ENCODE data around the gene ZDHHC14. TPM values are rescaled to one million over a fixed set of nuclear protein-coding genes. Genes with fewer than 3 reads are reported as not detected.

Gene ZDHHC14
- total RNA-seq, 1 donor from 2014 or later, result 23.5 TPM

- no peak for DNase-seq (ENCODE audit: low spot score)
Observed at GRCh38 chr6:157534134-157534871, 153.3 kb downstream of the ZDHHC14 start.

GRCh38 chr6:157534977-157535339, 154.0 kb downstream of the ZDHHC14 start:
- DNase-seq (ENCODE audit: low spot score), result no peak

- DNase-seq (ENCODE audit: low spot score), result no peak
Observed at GRCh38 chr6:157535340-157536222, 154.6 kb downstream of the ZDHHC14 start.

- DNase-seq (ENCODE audit: low spot score), result no peak
Observed at GRCh38 chr6:157536223-157536545, 155.2 kb downstream of the ZDHHC14 start.

- no peak for DNase-seq (ENCODE audit: low spot score)
Observed at GRCh38 chr6:157537556-157537955, 156.6 kb downstream of the ZDHHC14 start.

GRCh38 chr6:157538168-157538567, 157.2 kb downstream of the ZDHHC14 start:
- DNase-seq (ENCODE audit: low spot score), result no peak

- no peak for DNase-seq (ENCODE audit: low spot score)
Observed at GRCh38 chr6:157538698-157539097, 157.7 kb downstream of the ZDHHC14 start.

- DNase-seq (ENCODE audit: low spot score), result no peak
Observed at GRCh38 chr6:157539421-157539822, 158.4 kb downstream of the ZDHHC14 start.

GRCh38 chr6:157539900-157540752, 159.1 kb downstream of the ZDHHC14 start:
- DNase-seq (ENCODE audit: low spot score), result no peak

GRCh38 chr6:157541618-157542413, 160.8 kb downstream of the ZDHHC14 start:
- DNase-seq (ENCODE audit: low spot score), result no peak

GRCh38 chr6:157542414-157543160, 161.6 kb downstream of the ZDHHC14 start:
- DNase-seq (ENCODE audit: low spot score), result no peak

GRCh38 chr6:157546321-157546720, 165.3 kb downstream of the ZDHHC14 start:
- DNase-seq (ENCODE audit: low spot score), result no peak

- no peak for DNase-seq (ENCODE audit: low spot score)
Observed at GRCh38 chr6:157547112-157547511, 166.1 kb downstream of the ZDHHC14 start.

- no peak for DNase-seq (ENCODE audit: low spot score)
Observed at GRCh38 chr6:157548635-157549467, 167.9 kb downstream of the ZDHHC14 start.

GRCh38 chr6:157549468-157549745, 168.4 kb downstream of the ZDHHC14 start:
- DNase-seq (ENCODE audit: low spot score), result no peak

- DNase-seq (ENCODE audit: low spot score), result no peak
Observed at GRCh38 chr6:157550114-157550989, 169.4 kb downstream of the ZDHHC14 start.

- DNase-seq (ENCODE audit: low spot score), result no peak
Observed at GRCh38 chr6:157551041-157551832, 170.2 kb downstream of the ZDHHC14 start.

- no peak for DNase-seq (ENCODE audit: low spot score)
Observed at GRCh38 chr6:157552081-157552747, 171.2 kb downstream of the ZDHHC14 start.
